HG02884 (cell line): ENCODE results near the gene MYH1.

Experiments used
- ATAC-seq: cut with Tn5 transposase; IDR thresholded peaks from one replicate; pipeline ENCODE4 v1.9.1; 2021; ENCODE audit warnings: mild to moderate bottlenecking, moderate library complexity; ENCODE audit not compliant: unreplicated experiment

The MYH1 gene

DNA sequence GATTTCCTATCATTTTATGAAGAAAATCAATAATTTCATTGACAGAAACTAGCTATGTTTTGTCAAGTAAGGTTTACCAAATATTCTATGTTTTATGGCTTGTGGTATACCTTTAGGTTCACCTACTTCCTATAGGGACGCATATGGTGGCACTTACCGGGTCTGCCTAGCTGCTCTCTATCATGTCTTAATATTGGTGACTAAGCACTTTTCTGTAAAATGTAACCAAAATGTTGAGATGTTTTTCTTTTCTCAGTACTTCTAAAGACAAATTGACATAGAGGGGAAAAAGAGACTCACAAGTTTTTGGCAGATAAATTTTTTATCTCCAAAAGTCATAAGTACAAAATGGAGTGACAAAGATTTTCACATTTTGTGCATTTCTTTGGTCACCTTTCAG is 26.3 kb downstream of the MYH1 start:
- no peak for ATAC-seq

GRCh38 chr17:10482252-10482651 is 36.1 kb downstream of the MYH1 start:
- ATAC-seq = no peak

GRCh38 chr17:10477701-10478100 is 40.6 kb downstream of the MYH1 start:
- no peak for ATAC-seq

DNA sequence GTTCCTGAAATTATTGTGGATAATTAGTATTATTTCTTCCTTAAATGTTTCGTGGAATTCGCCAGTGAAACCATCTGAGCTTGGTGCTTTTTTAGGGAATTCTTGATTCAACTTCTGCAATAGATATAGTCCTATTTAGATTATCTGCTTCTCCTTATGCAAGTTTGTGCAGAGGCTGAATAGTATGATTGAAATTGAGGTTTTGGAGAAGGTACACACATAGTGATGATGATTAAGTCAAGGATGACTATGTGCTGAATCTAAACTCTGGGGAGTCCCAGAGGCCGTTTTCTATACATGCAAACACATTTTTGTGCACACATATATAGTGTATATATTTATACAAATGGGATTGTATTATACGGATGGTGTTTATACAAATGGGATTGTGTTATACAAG is 43.8 kb downstream of the MYH1 start:
- no peak for ATAC-seq

DNA sequence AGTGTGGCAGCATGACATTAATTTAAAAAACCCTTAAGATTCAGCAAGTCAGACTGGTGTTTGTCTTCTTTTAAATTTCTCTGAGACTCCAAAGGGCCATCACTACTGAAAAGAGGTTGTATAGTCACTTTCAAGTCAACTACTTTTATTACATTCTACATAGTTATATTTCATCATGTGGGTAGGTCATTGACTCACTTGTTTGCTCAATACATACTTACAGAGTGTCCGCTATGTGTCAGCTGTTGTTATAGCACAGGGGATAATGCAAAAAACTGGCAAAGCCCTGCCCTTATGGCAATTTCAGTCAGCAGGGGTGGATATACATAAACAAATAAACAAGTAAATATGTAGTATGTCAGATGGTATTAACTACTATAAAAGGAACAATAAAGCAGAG is 46.5 kb downstream of the MYH1 start:
- ATAC-seq = no peak

- ATAC-seq = no peak
Observed at GRCh38 chr17:10469459-10469858, 48.9 kb downstream of the MYH1 start, which contains the start of gene MYH4. Gene MYH4, minus strand, starts transcription at chr17:10469559. Its CDS starts 2,814 bp downstream, at chr17:10466745.

- ATAC-seq = no peak
Observed at GRCh38 chr17:10463402-10463801, 54.9 kb downstream of the MYH1 start.

GRCh38 chr17:10460062-10460461 is 58.3 kb downstream of the MYH1 start:
- ATAC-seq = no peak

GRCh38 chr17:10458701-10459100 is 59.6 kb downstream of the MYH1 start:
- no peak for ATAC-seq

GRCh38 chr17:10457952-10458351 is 60.4 kb downstream of the MYH1 start:
- no peak for ATAC-seq

DNA sequence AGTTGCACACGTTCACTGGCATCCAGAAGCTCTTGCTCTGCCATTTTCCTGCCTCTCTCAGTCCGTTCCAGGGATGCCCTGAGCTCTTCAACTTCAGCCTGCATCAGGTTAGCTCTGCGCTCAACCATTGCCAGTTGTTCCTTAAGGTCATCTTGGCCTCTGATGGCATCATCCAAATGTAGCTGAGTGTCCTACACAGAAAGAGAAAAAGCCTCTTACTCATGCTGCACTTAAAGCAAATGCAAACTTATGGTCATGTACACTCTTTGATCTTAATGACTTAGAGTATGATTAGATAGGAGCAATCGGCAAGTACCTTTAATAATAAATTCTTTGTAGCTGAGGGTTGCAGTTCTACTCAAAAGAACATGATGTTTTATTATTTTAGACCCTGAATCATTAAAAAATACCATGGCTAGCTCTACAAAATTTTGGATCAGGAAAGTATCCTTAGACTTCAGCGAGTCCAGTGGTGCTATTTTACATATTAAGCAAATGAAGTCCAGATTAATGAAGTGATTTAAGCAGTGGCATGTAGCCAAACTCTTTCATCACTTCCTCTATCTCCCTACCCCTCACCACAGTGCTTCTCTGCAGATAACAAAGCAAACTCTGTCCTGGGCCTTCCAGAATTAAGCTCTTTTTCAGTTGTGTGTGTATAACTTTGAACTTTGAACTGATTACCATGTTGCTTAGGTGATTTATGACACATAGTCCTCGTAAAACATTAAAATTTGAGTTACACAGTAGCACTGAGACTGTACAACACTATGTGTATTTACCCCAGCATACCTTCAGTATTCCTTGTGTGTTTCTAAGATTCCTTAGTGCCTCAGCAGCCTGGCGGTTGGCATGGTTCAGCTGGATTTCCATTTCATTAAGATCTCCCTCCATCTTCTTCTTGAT is 71.1 kb downstream of the MYH1 start:
- no peak for ATAC-seq
